H1 (cell line): ENCODE data around the gene R3HCC1L. TPM values are rescaled to one million over a fixed set of nuclear protein-coding genes. Genes with fewer than 3 reads are reported as not detected.

ENCODE experiments used
- CTCF ChIA-PET: fragments of 300-600 bp; sonication (Branson Sonifier 250); formaldehyde crosslinking; loops from one replicate; lab custom pipeline; 2021; ENCODE audit not compliant: partially characterized antibody; lab: Charles Lee
- POLR2A ChIA-PET: fragments of 300-600 bp; sonication (Branson Sonifier 250); formaldehyde crosslinking; loops from one replicate; lab custom pipeline; 2021; ENCODE audit warnings: inconsistent platforms; ENCODE audit not compliant: partially characterized antibody; lab: Charles Lee
- DNase-seq, 2 experiments: peaks; one replicate each; pipeline versions ENCODE4 v3.0.0 to v3.0.0-alpha.2; 2010 to 2022; ENCODE audit warnings: low spot score in 2 of 2, low read depth in 1 of 2, mixed read lengths in 1 of 2
- FAIRE-seq: peaks from 2 replicates; lab custom pipeline; 2011; peaks lifted over from hg19 to GRCh38; lab: Jason Lieb, UNC
- H2AFZ ChIP-seq: 2 replicates; pipeline ENCODE4 v1.8.1; 2012; ENCODE audit warnings: low read length, inconsistent platforms
- H2AK5ac ChIP-seq: 2 replicates; pipeline ENCODE4 v1.6.1; 2013; ENCODE audit warnings: low read depth, low read length
- H2BK120ac ChIP-seq: replicated peaks from 2 replicates; pipeline ENCODE3; 2013; ENCODE audit warnings: low read depth, low read length, inconsistent platforms
- H2BK12ac ChIP-seq: 2 replicates; pipeline ENCODE4 v1.6.1; 2013; ENCODE audit warnings: low read depth, low read length
- H2BK15ac ChIP-seq: 2 replicates; pipeline ENCODE4 v1.6.1; 2013; ENCODE audit warnings: low read length
- H2BK20ac ChIP-seq: 2 replicates; pipeline ENCODE4 v1.6.1; 2013; ENCODE audit warnings: low read length
- H2BK5ac ChIP-seq: 2 replicates; pipeline ENCODE4 v1.6.1; 2013; ENCODE audit warnings: low read depth, low read length
- H3K14ac ChIP-seq: 2 replicates; pipeline ENCODE4 v1.6.1; 2013; ENCODE audit warnings: inconsistent platforms; ENCODE audit not compliant: insufficient read length
- H3K18ac ChIP-seq: 2 replicates; pipeline ENCODE4 v1.6.1; 2013; ENCODE audit warnings: low read length; ENCODE audit errors: extremely low read depth
- H3K23ac ChIP-seq: 2 replicates; pipeline ENCODE4 v1.6.1; 2013; ENCODE audit warnings: inconsistent platforms; ENCODE audit not compliant: insufficient read length
- H3K23me2 ChIP-seq: 2 replicates; pipeline ENCODE4 v1.6.1; 2013; ENCODE audit warnings: low read depth, low read length
- H3K27ac ChIP-seq: 2 replicates; pipeline ENCODE4 v1.6.1; 2011; ENCODE audit warnings: low read depth, low read length, inconsistent platforms
- H3K27me3 ChIP-seq, 4 experiments: replicated peaks in 1 of 4; 1 replicate in 1 of 4; 2 replicates in 3 of 4; pipeline versions ENCODE4 v1.6.1 to v1.8.1; 2011 to 2013; ENCODE audit warnings: low read length in 3 of 4, mild to moderate bottlenecking in 3 of 4, inconsistent platforms in 2 of 4, mixed read lengths in 2 of 4, moderate library complexity in 1 of 4; ENCODE audit not compliant: control insufficient read depth in 3 of 4, insufficient read depth in 3 of 4; ENCODE audit errors: extremely low read depth in 1 of 4
- H3K36me3 ChIP-seq, 4 experiments: 2 replicates each; pipeline versions ENCODE4 v1.6.1 to v1.8.1; 2011 to 2013; ENCODE audit warnings: mild to moderate bottlenecking in 4 of 4, low read length in 3 of 4, moderate library complexity in 2 of 4, control low read depth in 1 of 4, inconsistent platforms in 1 of 4; ENCODE audit not compliant: insufficient read depth in 4 of 4, control insufficient read depth in 2 of 4
- H3K4ac ChIP-seq: replicated peaks from 2 replicates; pipeline ENCODE3; 2013; ENCODE audit warnings: low read length, low read depth, mixed read lengths, inconsistent platforms; ENCODE audit not compliant: insufficient read length
- H3K4me1 ChIP-seq, 4 experiments: replicated peaks in 1 of 4; 1 replicate in 1 of 4; 2 replicates in 3 of 4; pipeline versions ENCODE4 v1.6.1 to v1.8.1; 2011 to 2013; ENCODE audit warnings: low read length in 3 of 4, inconsistent platforms in 2 of 4, mixed read lengths in 1 of 4; ENCODE audit not compliant: insufficient read depth in 4 of 4, control insufficient read depth in 3 of 4
- H3K4me2 ChIP-seq, 2 experiments: 2 replicates each; pipeline versions ENCODE4 v1.6.1 to v1.8.1; 2011 to 2013; ENCODE audit warnings: low read depth in 2 of 2, low read length in 2 of 2, control low read depth in 1 of 2, inconsistent platforms in 1 of 2, mild to moderate bottlenecking in 1 of 2; ENCODE audit not compliant: insufficient read depth in 1 of 2
- H3K4me3 ChIP-seq, 4 experiments: fragments of 200-600, 300-600 bp in 1 of 4; sonication (generic), shearing (Covaris generic), sonication (Bioruptor Twin) in 1 of 4; 2 replicates each; pipeline versions ENCODE4 v1.5.1 to v1.8.1; 2011 to 2016; ENCODE audit warnings: low read length in 4 of 4, low read depth in 3 of 4, control low read depth in 2 of 4, inconsistent platforms in 2 of 4, mild to moderate bottlenecking in 2 of 4, mixed read lengths in 1 of 4, moderate library complexity in 1 of 4; ENCODE audit not compliant: insufficient read depth in 2 of 4; ENCODE audit errors: extremely low read depth in 1 of 4
- H3K56ac ChIP-seq: replicated peaks from 2 replicates; pipeline ENCODE3; 2013; ENCODE audit warnings: low read depth, mild to moderate bottlenecking, mixed read lengths, low read length, inconsistent platforms; ENCODE audit not compliant: insufficient read length
- H3K79me1 ChIP-seq: 2 replicates; pipeline ENCODE4 v1.6.1; 2013; ENCODE audit warnings: low read depth, low read length, control low read depth
- H3K79me2 ChIP-seq, 2 experiments: 2 replicates each; pipeline versions ENCODE4 v1.6.1 to v1.8.1; 2012 to 2013; ENCODE audit warnings: low read length in 2 of 2, mild to moderate bottlenecking in 2 of 2, inconsistent platforms in 1 of 2; ENCODE audit not compliant: insufficient read depth in 2 of 2, control insufficient read depth in 1 of 2
- H3K9ac ChIP-seq, 4 experiments: replicated peaks in 1 of 4; 1 replicate in 1 of 4; 2 replicates in 3 of 4; pipeline versions ENCODE4 v1.6.1 to v1.8.1; 2011 to 2013; ENCODE audit warnings: low read depth in 3 of 4, low read length in 3 of 4, control low read depth in 2 of 4, mild to moderate bottlenecking in 2 of 4, moderate library complexity in 2 of 4, inconsistent platforms in 1 of 4; ENCODE audit errors: extremely low read depth in 1 of 4
- H3K9me3 ChIP-seq, 2 experiments: 2 replicates each; pipeline versions ENCODE4 v1.6.1 to v1.8.1; 2012 to 2013; ENCODE audit warnings: mild to moderate bottlenecking in 2 of 2, moderate library complexity in 2 of 2, control low read depth in 1 of 2, inconsistent platforms in 1 of 2, low read depth in 1 of 2, low read length in 1 of 2, mixed read lengths in 1 of 2; ENCODE audit not compliant: insufficient read depth in 2 of 2
- H4K20me1 ChIP-seq, 2 experiments: replicated peaks in 1 of 2; 2 replicates each; pipeline versions ENCODE3 to v1.8.1; 2011 to 2013; ENCODE audit warnings: inconsistent platforms in 2 of 2, low read length in 2 of 2, mild to moderate bottlenecking in 1 of 2; ENCODE audit not compliant: insufficient read depth in 2 of 2, control insufficient read depth in 1 of 2
- H4K5ac ChIP-seq: 2 replicates; pipeline ENCODE4 v1.6.1; 2013; ENCODE audit warnings: low read length, low read depth, mixed read lengths, inconsistent platforms; ENCODE audit not compliant: insufficient read length
- H4K8ac ChIP-seq: 2 replicates; pipeline ENCODE4 v1.8.0; 2013; ENCODE audit warnings: mild to moderate bottlenecking, moderate library complexity, low read length, inconsistent platforms; ENCODE audit not compliant: insufficient read depth; ENCODE audit errors: extremely low read depth
- H4K91ac ChIP-seq: replicated peaks from 2 replicates; pipeline ENCODE3; 2013; ENCODE audit warnings: low read length, mixed read lengths, inconsistent platforms; ENCODE audit not compliant: insufficient read length
- BACH1 ChIP-seq: IDR thresholded peaks from 2 replicates; pipeline ENCODE4 v1.6.1; 2012; ENCODE audit warnings: low read length, improper control_type of control experiment
- CEBPB ChIP-seq: IDR thresholded peaks from 2 replicates; pipeline ENCODE4 v1.6.1; 2012; ENCODE audit warnings: low read depth, low read length
- CHD2 ChIP-seq: IDR thresholded peaks from 2 replicates; pipeline ENCODE4 v1.6.1; 2012; ENCODE audit warnings: low read length, improper control_type of control experiment
- EGR1 ChIP-seq: IDR thresholded peaks from 2 replicates; pipeline ENCODE4 v1.6.1; 2011; ENCODE audit warnings: low read depth, low read length, borderline replicate concordance
- EZH2 ChIP-seq: fragments of 200-600 bp; sonication (generic); IDR thresholded peaks from 2 replicates; pipeline ENCODE4 v1.7.1; 2012; ENCODE audit warnings: low read depth, mild to moderate bottlenecking, moderate library complexity, low read length, inconsistent platforms; ENCODE audit not compliant: severe bottlenecking
- FOSL1 ChIP-seq: IDR thresholded peaks from 2 replicates; pipeline ENCODE4 v1.6.1; 2011; ENCODE audit warnings: mild to moderate bottlenecking, low read depth, low read length, moderate library complexity; ENCODE audit not compliant: insufficient read depth
- GTF2F1 ChIP-seq: IDR thresholded peaks from 2 replicates; pipeline ENCODE4 v1.6.1; 2012; ENCODE audit warnings: low read depth, low read length, improper control_type of control experiment, borderline replicate concordance
- KDM1A ChIP-seq: fragments of 200-600, 300-600 bp; sonication (generic); IDR thresholded peaks from 2 replicates; pipeline ENCODE4 v1.7.1; 2016; ENCODE audit warnings: mild to moderate bottlenecking, low read length, borderline replicate concordance
- KDM5A ChIP-seq: fragments of 200-600 bp; IDR thresholded peaks from 2 replicates; pipeline ENCODE4 v1.7.1; 2012; ENCODE audit warnings: mild to moderate bottlenecking, low read length, inconsistent platforms, mixed read lengths
- RNF2 ChIP-seq: fragments of 200-900, 300-1000 bp; sonication (generic); IDR thresholded peaks from 2 replicates; pipeline ENCODE4 v1.7.1; 2016; ENCODE audit warnings: borderline replicate concordance, low read depth, mild to moderate bottlenecking, antibody characterized with exemption, low read length; ENCODE audit not compliant: poor library complexity, severe bottlenecking; ENCODE audit errors: missing control alignments
- RXRA ChIP-seq: IDR thresholded peaks from 2 replicates; pipeline ENCODE4 v1.6.1; 2011; ENCODE audit warnings: low read depth, mild to moderate bottlenecking, low read length, moderate library complexity; ENCODE audit not compliant: insufficient read depth
- SIN3A ChIP-seq, 2 experiments: IDR thresholded peaks in 1 of 2; conservative IDR thresholded peaks in 1 of 2; 2 replicates each; pipeline ENCODE4 v1.6.1; 2011 to 2012; ENCODE audit warnings: low read length in 2 of 2, improper control_type of control experiment in 1 of 2, low read depth in 1 of 2, mild to moderate bottlenecking in 1 of 2
- SP1 ChIP-seq: IDR thresholded peaks from 2 replicates; pipeline ENCODE4 v1.6.1; 2011; ENCODE audit warnings: low read depth, low read length
- SUZ12 ChIP-seq: fragments of 200-600 bp; sonication (generic); IDR thresholded peaks from 2 replicates; pipeline ENCODE4 v1.6.1; 2012; ENCODE audit warnings: mild to moderate bottlenecking, inconsistent platforms, low read length, moderate library complexity, mixed read lengths
- WGBS, 2 experiments: shearing (Covaris generic) in 1 of 2; methylation state at CpG; one replicate each; pipeline versions ENCODE4 v1.1.6 to v1.1.7; 2013 to 2015; ENCODE audit warnings: low lambda C conversion rate in 2 of 2, mixed read lengths in 2 of 2, inconsistent platforms in 1 of 2, low coverage in 1 of 2, missing lambda C conversion rate in 1 of 2; ENCODE audit not compliant: insufficient replicate concordance in 2 of 2, insufficient coverage in 1 of 2, insufficient read length in 1 of 2; ENCODE audit errors: extremely low coverage in 1 of 2, missing lambda C conversion rate in 1 of 2; 5-methylcytosine and 5-hydroxymethylcytosine counted together
- polyA plus RNA-seq, 7 experiments: library from polyadenylated mRNA; depleted of rRNA in 3 of 7; stranded (reverse) in 5 of 7; unstranded in 2 of 7; fragments of >200 nt in 5 of 7; fragments of 200-250 nt in 2 of 7; gene quantifications; 1 replicate in 5 of 7; 2 replicates in 1 of 7; 4 replicates in 1 of 7; pipeline versions ENCODE4 v1.2.1 to v1.2.3, GENCODE V29; 2011 to 2013; ENCODE audit warnings: missing spikeins in 2 of 7, mixed read lengths in 2 of 7
- total RNA-seq: library from RNA; stranded (reverse); fragmentation: NEBNext Ultra II Directional; extraction: Animal tissue kit (Norgen Biotek cat#: 25700); gene quantifications from 2 replicates; pipeline ENCODE4 v1.2.1, GENCODE V29; 2021

Gene R3HCC1L
- total and polyA plus RNA-seq, 2 of the 8 experiments (the other 6 are each of a cell fraction or from before 2014, with no cell fraction given): 6.9 to 13.9 TPM

GRCh38 chr10:98085238-98085637 is 49.2 kb upstream of the R3HCC1L start:
- no peak overlapping the region for H4K91ac ChIP-seq
- no peaks in the 10 kb centered on the region for H3K36me3 ChIP-seq
- H3K4me3 ChIP-seq: no peak overlapping the region
- no peak overlapping the region for H2BK120ac ChIP-seq
- no peak overlapping the region for H2BK20ac ChIP-seq
- no peak overlapping the region for H2BK5ac ChIP-seq
- H3K4me1 ChIP-seq: no peaks in the 10 kb centered on the region
- ChIA-PET POLR2A (no interaction called here), CTCF (interaction anchor here (0.6 kb wide), 1 partner anchor 621 kb away, joined by 3 read pairs; no protein-coding TSS in a partner anchor)
- no peak overlapping the region for H3K4ac ChIP-seq
- H3K79me2 ChIP-seq: no peaks in the 10 kb centered on the region
- H3K23ac ChIP-seq: no peak overlapping the region
- no peak for DNase-seq
- H3K9ac ChIP-seq: no peak overlapping the region
- H3K14ac ChIP-seq: no peak overlapping the region
- no peak overlapping the region for H2AK5ac ChIP-seq
- H3K9me3 ChIP-seq: no peaks in the 10 kb centered on the region
- H4K5ac ChIP-seq: no peak overlapping the region
- H3K18ac ChIP-seq: no peak overlapping the region
- no peaks in the 10 kb centered on the region for H3K79me1 ChIP-seq
- H3K23me2 ChIP-seq: no peaks in the 10 kb centered on the region; the same call in 1 of the 2 replicates
- no peak overlapping the region for H3K4me2 ChIP-seq
- H2AFZ ChIP-seq: no peak overlapping the region
- H2BK15ac ChIP-seq: no peak overlapping the region
- no peak overlapping the region for H3K27ac ChIP-seq
- H4K20me1 ChIP-seq: no peaks in the 10 kb centered on the region
- WGBS, 2 experiments: 94% methylated on average over 4 of the region's 4 CpGs; no CpG with 5 or more reads in 1 of the 2 experiments
- H3K56ac ChIP-seq: no peak overlapping the region
- no peak overlapping the region for H2BK12ac ChIP-seq
- no peak for FAIRE-seq
- no peak overlapping the region for H4K8ac ChIP-seq
- 0 out of 7 replicates have a peak, but pooled peaks cover 0 to 3% (median 0%) of the 10 kb centered on the region in 4 experiments for H3K27me3 ChIP-seq
- TF ChIP-seq KDM1A (no peak), GTF2F1 (no peak), SIN3A (conservative IDR thresholded peaks at IDR 0.05 in 1 of 2, IDR thresholded peaks at IDR 0.05 in 1 of 2; ENCODE audit: low read depth in 1 of 2, low read length in 2 of 2) (no peak), SP1 (no peak), EZH2 (no peak), RNF2 (no peak), KDM5A (no peak), BACH1 (no peak), FOSL1 (no peak), CHD2 (no peak), EGR1 (no peak), SUZ12 (no peak), CEBPB (no peak), RXRA (no peak)
